Trophoblast cell (in vitro differentiated cells and primary cell): Measurements from ENCODE around the gene AHDC1.

ENCODE experiments used
- DNase-seq, 2 donors: peaks; one replicate each; pipeline ENCODE4 v3.0.0-alpha.2; 2016
- H2AFZ ChIP-seq: 2 replicates; pipeline ENCODE4 v1.6.1; 2013; ENCODE audit warnings: low read length, moderate library complexity, mild to moderate bottlenecking; ENCODE audit not compliant: insufficient read depth, poor library complexity
- H2AK5ac ChIP-seq: 2 replicates; pipeline ENCODE4 v1.6.1; 2013; ENCODE audit warnings: mild to moderate bottlenecking, low read length
- H2BK120ac ChIP-seq: 2 replicates; pipeline ENCODE4 v1.6.1; 2013; ENCODE audit warnings: low read length, mild to moderate bottlenecking, moderate library complexity; ENCODE audit not compliant: insufficient read depth, poor library complexity
- H2BK12ac ChIP-seq: 2 replicates; pipeline ENCODE4 v1.6.1; 2013; ENCODE audit warnings: mild to moderate bottlenecking, low read length, moderate library complexity
- H2BK5ac ChIP-seq: 2 replicates; pipeline ENCODE4 v1.6.1; 2013; ENCODE audit warnings: low read length, low read depth, moderate library complexity, mild to moderate bottlenecking; ENCODE audit not compliant: poor library complexity
- H3K14ac ChIP-seq: 2 replicates; pipeline ENCODE4 v1.6.1; 2013; ENCODE audit warnings: mild to moderate bottlenecking, low read length
- H3K18ac ChIP-seq: 2 replicates; pipeline ENCODE4 v1.6.1; 2013; ENCODE audit warnings: mild to moderate bottlenecking, low read length
- H3K23ac ChIP-seq: 2 replicates; pipeline ENCODE4 v1.6.1; 2013; ENCODE audit warnings: low read length
- H3K27ac ChIP-seq: 2 replicates; pipeline ENCODE4 v1.5.1; 2013; ENCODE audit warnings: low read depth, mild to moderate bottlenecking, inconsistent platforms, low read length, moderate library complexity
- H3K27me3 ChIP-seq: 2 replicates; pipeline ENCODE4 v1.6.1; 2013; ENCODE audit warnings: inconsistent platforms, mild to moderate bottlenecking, low read length, moderate library complexity; ENCODE audit not compliant: insufficient read depth
- H3K36me3 ChIP-seq, 2 experiments: 1 replicate in 1 of 2; 2 replicates in 1 of 2; pipeline ENCODE4 v1.6.1; 2013; ENCODE audit warnings: low read length in 2 of 2, mild to moderate bottlenecking in 2 of 2, moderate library complexity in 1 of 2; ENCODE audit not compliant: insufficient read depth in 2 of 2, control insufficient read depth in 1 of 2
- H3K4ac ChIP-seq: 2 replicates; pipeline ENCODE4 v1.6.1; 2013; ENCODE audit warnings: low read depth, mild to moderate bottlenecking, low read length, moderate library complexity
- H3K4me1 ChIP-seq, 2 experiments: 1 replicate in 1 of 2; 2 replicates in 1 of 2; pipeline ENCODE4 v1.6.1; 2013; ENCODE audit warnings: low read length in 2 of 2, mild to moderate bottlenecking in 2 of 2, moderate library complexity in 1 of 2; ENCODE audit not compliant: insufficient read depth in 2 of 2, control insufficient read depth in 1 of 2
- H3K4me2 ChIP-seq: 2 replicates; pipeline ENCODE4 v1.6.1; 2013; ENCODE audit warnings: inconsistent platforms, mild to moderate bottlenecking, low read length, moderate library complexity
- H3K4me3 ChIP-seq: 2 replicates; pipeline ENCODE4 v1.5.1; 2013; ENCODE audit warnings: mild to moderate bottlenecking, low read depth, low read length, inconsistent platforms
- H3K79me1 ChIP-seq: one replicate; pipeline ENCODE4 v1.6.1; 2013; ENCODE audit warnings: low read length
- H3K79me2 ChIP-seq: 2 replicates; pipeline ENCODE4 v1.6.1; 2013; ENCODE audit warnings: low read length, mild to moderate bottlenecking; ENCODE audit not compliant: control insufficient read depth, insufficient read depth, poor library complexity
- H3K9ac ChIP-seq: 2 replicates; pipeline ENCODE4 v1.6.1; 2013; ENCODE audit warnings: mild to moderate bottlenecking, low read length
- H3K9me3 ChIP-seq: 2 replicates; pipeline ENCODE4 v1.6.1; 2013; ENCODE audit warnings: low read depth, mild to moderate bottlenecking, control low read depth, inconsistent platforms, low read length; ENCODE audit not compliant: insufficient read depth
- H4K12ac ChIP-seq: 2 replicates; pipeline ENCODE4 v1.6.1; 2013; ENCODE audit warnings: low read depth, mild to moderate bottlenecking, low read length, moderate library complexity
- H4K8ac ChIP-seq: 2 replicates; pipeline ENCODE4 v1.6.1; 2013; ENCODE audit warnings: low read depth, mild to moderate bottlenecking, low read length, moderate library complexity
- H4K91ac ChIP-seq: one replicate; pipeline ENCODE4 v1.6.1; 2013; ENCODE audit warnings: low read depth, mild to moderate bottlenecking, low read length, moderate library complexity
- WGBS: extraction: QIAGEN DNeasy Blood & Tissue Kit; methylation state at CpG from one replicate; pipeline ENCODE4 v1.1.7; 2013; ENCODE audit warnings: missing lambda C conversion rate; ENCODE audit not compliant: insufficient read length, insufficient coverage; ENCODE audit errors: extremely low coverage; 5-methylcytosine and 5-hydroxymethylcytosine counted together

The AHDC1 gene

DNA sequence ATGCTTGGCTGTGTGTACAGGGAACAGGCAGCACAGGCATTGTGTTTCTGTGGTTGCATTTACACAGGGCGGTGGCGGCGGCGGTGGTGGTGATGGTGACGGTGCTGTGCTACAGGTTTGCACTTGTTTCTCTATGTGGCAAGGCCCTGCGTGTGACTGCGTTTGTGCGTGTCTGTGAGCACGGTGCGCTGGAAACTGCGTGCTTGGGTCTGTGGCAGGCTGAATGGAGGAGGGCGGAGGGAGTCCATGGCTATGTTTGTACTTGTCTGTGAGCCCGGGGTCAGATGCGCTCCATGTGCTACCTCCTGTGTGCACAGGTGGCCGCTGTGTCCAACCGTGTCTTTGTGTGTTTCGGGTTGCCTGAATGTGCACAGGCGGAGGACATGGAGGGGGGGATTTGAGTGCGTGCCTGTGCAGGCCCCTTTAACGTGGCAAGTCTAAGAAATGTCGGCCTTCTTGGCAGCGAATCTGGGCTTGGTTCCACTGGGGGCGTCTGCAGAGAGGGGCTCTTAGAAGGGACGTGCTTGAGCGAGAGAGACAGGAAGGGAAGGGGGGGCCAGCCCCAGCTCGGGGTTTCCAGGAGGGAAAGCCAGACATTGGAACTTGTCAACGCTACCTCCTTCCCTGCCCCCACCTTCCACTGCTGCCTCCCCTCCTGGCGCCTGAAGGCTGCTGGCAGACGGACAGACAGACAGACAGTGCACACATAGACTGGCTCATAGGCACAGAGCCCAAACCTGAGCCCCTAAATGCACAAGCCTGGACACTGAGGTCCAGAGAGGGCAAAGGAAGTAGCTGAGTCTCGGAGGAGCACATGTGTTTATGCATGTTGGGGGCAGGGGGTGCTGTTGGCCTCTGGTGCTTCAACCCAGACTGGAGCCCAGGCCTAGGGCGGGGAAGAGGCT, 81.3 kb downstream of the AHDC1 start:
- Histone ChIP-seq H3K4ac (no peak overlapping the region), H2AK5ac (peak overlapping the region; percentile 3), H4K8ac (peak overlapping the region; percentile 12), H3K23ac (no peak overlapping the region), H3K36me3 (no peaks in the 10 kb centered on the region), H4K12ac (no peak overlapping the region), H2BK120ac (peak overlapping the region; percentile 2), H4K91ac (peak overlapping the region; percentile 86), H2BK12ac (no peak overlapping the region), H3K79me1 (peaks cover 31% of the 10 kb centered on the region), H3K4me1 (peaks cover 69 to 76% of the 10 kb centered on the region in 2 experiments), H3K27me3 (no peaks in the 10 kb centered on the region), H3K9ac (no peak overlapping the region), H2AFZ (no peak overlapping the region), H3K4me3 (no peak overlapping the region), H3K9me3 (peaks cover 2% of the 10 kb centered on the region), H2BK5ac (peak overlapping the region; percentile 17), H3K4me2 (no peak overlapping the region), H3K79me2 (peaks cover 1% of the 10 kb centered on the region), H3K18ac (peak overlapping the region; percentile 25), H3K27ac (peak overlapping the region; percentile 21), H3K14ac (peak overlapping the region; percentile 29)
- no CpG with 5 or more reads among the region's 31 CpGs for WGBS
- DNase-seq, result no peak

- Histone ChIP-seq H3K23ac (no peak overlapping the region), H3K79me1 (peaks cover 26% of the 10 kb centered on the region), H4K91ac (peak overlapping the region; percentile 86), H3K9ac (no peak overlapping the region), H3K9me3 (peaks cover 2% of the 10 kb centered on the region), H2AFZ (no peak overlapping the region), H3K4me3 (no peak overlapping the region), H2AK5ac (no peak overlapping the region), H3K27me3 (no peaks in the 10 kb centered on the region), H3K36me3 (no peaks in the 10 kb centered on the region), H3K4ac (no peak overlapping the region), H4K8ac (no peak overlapping the region), H3K4me2 (no peak overlapping the region), H2BK12ac (no peak overlapping the region), H3K79me2 (no peaks in the 10 kb centered on the region), H3K14ac (no peak overlapping the region), H2BK5ac (no peak overlapping the region), H3K18ac (no peak overlapping the region), H2BK120ac (no peak overlapping the region), H3K4me1 (peaks cover 62 to 68% of the 10 kb centered on the region in 2 experiments), H3K27ac (no peak overlapping the region), H4K12ac (no peak overlapping the region)
- WGBS, result no CpG with 5 or more reads among the region's 9 CpGs
- no peak for DNase-seq
Measured at GRCh38 chr1:27521861-27522431, 82.0 kb downstream of the AHDC1 start.

DNA sequence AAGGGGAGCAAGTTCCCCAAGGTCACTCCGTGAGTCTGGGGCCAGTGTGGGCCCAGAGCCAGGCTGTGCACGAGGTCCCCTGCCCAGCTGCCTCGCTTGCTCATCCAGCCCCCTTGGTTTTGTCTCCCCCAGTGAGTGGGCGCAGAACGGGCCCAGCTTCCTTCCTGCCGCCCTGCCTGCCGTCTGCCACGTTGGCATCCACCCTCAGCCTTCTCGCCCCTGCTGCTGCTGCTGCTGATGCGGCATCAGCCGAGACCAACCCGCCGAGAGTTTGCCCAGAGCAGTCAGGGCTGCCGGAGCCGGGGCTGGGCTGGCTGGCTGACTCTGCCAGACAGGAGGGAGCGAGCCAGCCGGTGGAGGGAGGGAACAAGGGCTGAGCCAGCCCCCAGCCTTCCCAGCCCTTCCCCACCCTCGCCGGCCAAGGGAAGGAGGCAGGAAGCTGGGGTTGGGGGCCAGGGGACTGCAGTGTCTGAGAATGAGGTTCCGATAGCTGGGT, 82.6 kb downstream of the AHDC1 start:
- Histone ChIP-seq H3K79me1 (peaks cover 25% of the 10 kb centered on the region), H3K27me3 (no peaks in the 10 kb centered on the region), H3K79me2 (no peaks in the 10 kb centered on the region), H4K8ac (peak overlapping the region; percentile 25), H2AFZ (no peak overlapping the region), H2BK12ac (peak overlapping the region; percentile 19), H3K27ac (no peak overlapping the region), H2BK120ac (no peak overlapping the region), H4K91ac (peak overlapping the region; percentile 13), H3K9ac (no peak overlapping the region), H2BK5ac (no peak overlapping the region), H3K4me3 (peak overlapping the region; percentile 3), H3K14ac (peak overlapping the region; percentile 2), H3K9me3 (peaks cover 2% of the 10 kb centered on the region), H3K4me1 (peaks cover 57 to 63% of the 10 kb centered on the region in 2 experiments), H3K4me2 (no peak overlapping the region), H3K36me3 (no peaks in the 10 kb centered on the region), H4K12ac (no peak overlapping the region), H2AK5ac (peak overlapping the region; percentile 33), H3K18ac (no peak overlapping the region), H3K4ac (no peak overlapping the region), H3K23ac (no peak overlapping the region)
- no CpG with 5 or more reads among the region's 20 CpGs for WGBS
- no peak for DNase-seq

GRCh38 chr1:27520651-27521050, 83.3 kb downstream of the AHDC1 start:
- H3K9ac ChIP-seq, result no peak overlapping the region
- H3K4me2 ChIP-seq, result no peak overlapping the region
- H3K4me3 ChIP-seq, result no peak overlapping the region
- H4K8ac ChIP-seq, result no peak overlapping the region
- WGBS, result no CpG with 5 or more reads among the region's 4 CpGs
- no peak overlapping the region for H2AFZ ChIP-seq
- H3K27ac ChIP-seq, result no peak overlapping the region
- no peak for DNase-seq
- no peaks in the 10 kb centered on the region for H3K27me3 ChIP-seq
- H3K23ac ChIP-seq, result no peak overlapping the region
- peaks cover 51 to 56% of the 10 kb centered on the region in 2 experiments for H3K4me1 ChIP-seq
- no peak overlapping the region for H3K14ac ChIP-seq
- no peak overlapping the region for H2BK120ac ChIP-seq
- no peaks in the 10 kb centered on the region for H3K36me3 ChIP-seq
- peaks cover 21% of the 10 kb centered on the region for H3K79me1 ChIP-seq
- no peak overlapping the region for H4K12ac ChIP-seq
- H3K9me3 ChIP-seq, result peaks cover 2% of the 10 kb centered on the region
- H4K91ac ChIP-seq, result peak overlapping the region; percentile 34
- H2AK5ac ChIP-seq, result peak overlapping the region; percentile 40
- no peak overlapping the region for H2BK5ac ChIP-seq
- no peak overlapping the region for H3K18ac ChIP-seq
- H3K79me2 ChIP-seq, result no peaks in the 10 kb centered on the region
- H3K4ac ChIP-seq, result no peak overlapping the region
- peak overlapping the region; percentile 47 for H2BK12ac ChIP-seq
